ENCODE data around the gene SPEM2.
A peak's percentile ranks its signal among the peaks of the same experiment; 100 is the strongest.

The SPEM2 gene

DNA sequence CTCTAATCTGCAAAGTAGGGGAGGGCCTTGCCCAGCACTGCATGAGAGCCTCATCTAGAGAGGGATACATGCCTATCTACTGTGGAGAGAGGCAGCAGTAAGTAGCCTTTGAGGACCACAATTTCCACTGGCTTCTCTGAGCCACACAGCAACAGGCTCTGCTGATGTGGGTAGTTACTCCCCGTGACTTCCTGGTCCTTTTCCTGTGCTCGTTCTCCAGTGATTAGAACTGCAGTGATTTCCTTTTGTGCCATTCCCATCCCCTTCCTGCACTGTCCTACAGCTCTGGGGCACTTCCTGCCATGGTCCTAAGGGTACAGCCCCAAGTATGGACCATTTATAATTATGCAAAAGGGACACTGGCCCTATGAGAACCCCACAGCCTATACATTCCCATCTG lies 34.1 kb upstream of the SPEM2 start:
- no peak overlapping the region for H3K9ac ChIP-seq (ENCODE audit: low read length)

GRCh38 chr17:7392696-7393612 lies 32.5 kb upstream of the SPEM2 start:
- DNase-seq (ENCODE audit: low read depth) = no peak
- Histone ChIP-seq H3K27me3 (replicated peaks; ENCODE audit: control insufficient read depth, insufficient read depth, low read length) (no peaks in the 10 kb centered on the region), H3K4me3 (ENCODE audit: low read length) (peak overlapping the region; percentile 91), H3K9me3 (ENCODE audit: control insufficient read depth, low read length) (no peaks in the 10 kb centered on the region), H3K4me1 (ENCODE audit: control insufficient read depth, insufficient read depth, low read length) (peaks cover 3% of the 10 kb centered on the region), H3K36me3 (ENCODE audit: control insufficient read depth, insufficient read depth, low read length, severe bottlenecking) (peaks cover 46% of the 10 kb centered on the region), H3K9ac (ENCODE audit: low read length) (peak overlapping the region; percentile 92)

More for the DNA sequence above, 34.1 kb upstream of the SPEM2 start:
- DNase-seq (ENCODE audit: low read depth) = no peak
- Histone ChIP-seq H3K36me3 (ENCODE audit: control insufficient read depth, insufficient read depth, low read length, severe bottlenecking) (peaks cover 48% of the 10 kb centered on the region), H3K9me3 (ENCODE audit: control insufficient read depth, low read length) (no peaks in the 10 kb centered on the region), H3K4me3 (ENCODE audit: low read length) (no peak overlapping the region), H3K4me1 (ENCODE audit: control insufficient read depth, insufficient read depth, low read length) (peaks cover 3% of the 10 kb centered on the region), H3K27me3 (replicated peaks; ENCODE audit: control insufficient read depth, insufficient read depth, low read length) (no peaks in the 10 kb centered on the region)

GRCh38 chr17:7393613-7394451 lies 31.6 kb upstream of the SPEM2 start:
- H3K9me3 ChIP-seq (ENCODE audit: control insufficient read depth, low read length) = no peaks in the 10 kb centered on the region
- H3K9ac ChIP-seq (ENCODE audit: low read length) = peak overlapping the region; percentile 92
- peaks cover 39% of the 10 kb centered on the region for H3K36me3 ChIP-seq (ENCODE audit: control insufficient read depth, insufficient read depth, low read length, severe bottlenecking)
- H3K27me3 ChIP-seq (replicated peaks; ENCODE audit: control insufficient read depth, insufficient read depth, low read length) = no peaks in the 10 kb centered on the region
- H3K4me3 ChIP-seq (ENCODE audit: low read length) = peak overlapping the region; percentile 91
- H3K4me1 ChIP-seq (ENCODE audit: control insufficient read depth, insufficient read depth, low read length) = peaks cover 3% of the 10 kb centered on the region
- peak; percentile 55 for DNase-seq (ENCODE audit: low read depth)

GRCh38 chr17:7394452-7395191 lies 30.8 kb upstream of the SPEM2 start, which contains the start of gene PLSCR3:
Gene PLSCR3, minus strand, starts transcription at chr17:7394525. Its CDS starts 415 bp downstream, at chr17:7394110.
- Histone ChIP-seq H3K9ac (ENCODE audit: low read length) (peak within 1 kb of the TSS; percentile 92), H3K9me3 (ENCODE audit: control insufficient read depth, low read length) (no peaks in the 10 kb centered on the region), H3K4me1 (ENCODE audit: control insufficient read depth, insufficient read depth, low read length) (peaks cover 3% of the 10 kb centered on the region), H3K36me3 (ENCODE audit: control insufficient read depth, insufficient read depth, low read length, severe bottlenecking) (peaks cover 31% of the 10 kb centered on the region), H3K27me3 (replicated peaks; ENCODE audit: control insufficient read depth, insufficient read depth, low read length) (no peaks in the 10 kb centered on the region), H3K4me3 (ENCODE audit: low read length) (peak within 1 kb of the TSS; percentile 91)
- peak; percentile 91 for DNase-seq (ENCODE audit: low read depth)

GRCh38 chr17:7396147-7396546 lies 29.3 kb upstream of the SPEM2 start:
- no peaks in the 10 kb centered on the region for H3K9me3 ChIP-seq (ENCODE audit: control insufficient read depth, low read length)
- no peak for DNase-seq (ENCODE audit: low read depth)
- no peak overlapping the region for H3K4me3 ChIP-seq (ENCODE audit: low read length)
- no peaks in the 10 kb centered on the region for H3K27me3 ChIP-seq (replicated peaks; ENCODE audit: control insufficient read depth, insufficient read depth, low read length)
- H3K36me3 ChIP-seq (ENCODE audit: control insufficient read depth, insufficient read depth, low read length, severe bottlenecking) = peaks cover 16% of the 10 kb centered on the region
- no peak overlapping the region for H3K9ac ChIP-seq (ENCODE audit: low read length)
- peaks cover 3% of the 10 kb centered on the region for H3K4me1 ChIP-seq (ENCODE audit: control insufficient read depth, insufficient read depth, low read length)

DNA sequence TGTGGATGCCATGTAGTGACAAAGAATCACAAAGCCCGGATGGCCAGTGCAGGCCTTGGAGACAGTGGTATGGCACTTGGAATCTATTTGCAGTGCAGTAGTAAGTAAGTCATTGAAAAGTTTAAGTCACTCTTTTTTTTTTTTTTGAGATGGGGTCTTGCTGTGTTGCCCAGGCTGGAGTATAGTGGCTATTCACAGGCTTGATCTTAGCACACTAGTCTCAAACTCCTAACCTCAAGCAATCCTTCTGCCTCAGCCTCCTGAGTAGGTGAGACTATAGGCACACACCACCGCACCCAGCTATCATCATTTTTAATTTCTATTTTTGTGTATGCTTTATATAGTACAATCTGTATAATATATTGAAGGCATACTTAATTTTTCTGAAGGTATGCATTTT lies 26.8 kb upstream of the SPEM2 start:
- H3K36me3 ChIP-seq (ENCODE audit: control insufficient read depth, insufficient read depth, low read length, severe bottlenecking) = no peaks in the 10 kb centered on the region
- H3K9ac ChIP-seq (ENCODE audit: low read length) = no peak overlapping the region
- H3K27me3 ChIP-seq (replicated peaks; ENCODE audit: control insufficient read depth, insufficient read depth, low read length) = no peaks in the 10 kb centered on the region
- no peak overlapping the region for H3K4me3 ChIP-seq (ENCODE audit: low read length)
- no peaks in the 10 kb centered on the region for H3K9me3 ChIP-seq (ENCODE audit: control insufficient read depth, low read length)
- H3K4me1 ChIP-seq (ENCODE audit: control insufficient read depth, insufficient read depth, low read length) = peaks cover 10% of the 10 kb centered on the region
- DNase-seq (ENCODE audit: low read depth) = no peak

- H3K9me3 ChIP-seq (ENCODE audit: control insufficient read depth, low read length) = no peaks in the 10 kb centered on the region
- H3K4me3 ChIP-seq (ENCODE audit: low read length) = peak overlapping the region; percentile 85
- H3K27me3 ChIP-seq (replicated peaks; ENCODE audit: control insufficient read depth, insufficient read depth, low read length) = no peaks in the 10 kb centered on the region
- peaks cover 13% of the 10 kb centered on the region for H3K4me1 ChIP-seq (ENCODE audit: control insufficient read depth, insufficient read depth, low read length)
- no peaks in the 10 kb centered on the region for H3K36me3 ChIP-seq (ENCODE audit: control insufficient read depth, insufficient read depth, low read length, severe bottlenecking)
- no peak for DNase-seq (ENCODE audit: low read depth)
- peak overlapping the region; percentile 95 for H3K9ac ChIP-seq (ENCODE audit: low read length)
These were observed 22.2 kb upstream of the SPEM2 start for GRCh38 chr17:7403043-7403726.

- Histone ChIP-seq H3K9ac (ENCODE audit: low read length) (peak overlapping the region; percentile 95), H3K9me3 (ENCODE audit: control insufficient read depth, low read length) (no peaks in the 10 kb centered on the region), H3K27me3 (replicated peaks; ENCODE audit: control insufficient read depth, insufficient read depth, low read length) (no peaks in the 10 kb centered on the region), H3K36me3 (ENCODE audit: control insufficient read depth, insufficient read depth, low read length, severe bottlenecking) (peaks cover 2% of the 10 kb centered on the region), H3K4me3 (ENCODE audit: low read length) (peak overlapping the region; percentile 85), H3K4me1 (ENCODE audit: control insufficient read depth, insufficient read depth, low read length) (peaks cover 13% of the 10 kb centered on the region)
- DNase-seq (ENCODE audit: low read depth) = no peak
These were observed 21.8 kb upstream of the SPEM2 start for GRCh38 chr17:7403727-7403976.

DNA sequence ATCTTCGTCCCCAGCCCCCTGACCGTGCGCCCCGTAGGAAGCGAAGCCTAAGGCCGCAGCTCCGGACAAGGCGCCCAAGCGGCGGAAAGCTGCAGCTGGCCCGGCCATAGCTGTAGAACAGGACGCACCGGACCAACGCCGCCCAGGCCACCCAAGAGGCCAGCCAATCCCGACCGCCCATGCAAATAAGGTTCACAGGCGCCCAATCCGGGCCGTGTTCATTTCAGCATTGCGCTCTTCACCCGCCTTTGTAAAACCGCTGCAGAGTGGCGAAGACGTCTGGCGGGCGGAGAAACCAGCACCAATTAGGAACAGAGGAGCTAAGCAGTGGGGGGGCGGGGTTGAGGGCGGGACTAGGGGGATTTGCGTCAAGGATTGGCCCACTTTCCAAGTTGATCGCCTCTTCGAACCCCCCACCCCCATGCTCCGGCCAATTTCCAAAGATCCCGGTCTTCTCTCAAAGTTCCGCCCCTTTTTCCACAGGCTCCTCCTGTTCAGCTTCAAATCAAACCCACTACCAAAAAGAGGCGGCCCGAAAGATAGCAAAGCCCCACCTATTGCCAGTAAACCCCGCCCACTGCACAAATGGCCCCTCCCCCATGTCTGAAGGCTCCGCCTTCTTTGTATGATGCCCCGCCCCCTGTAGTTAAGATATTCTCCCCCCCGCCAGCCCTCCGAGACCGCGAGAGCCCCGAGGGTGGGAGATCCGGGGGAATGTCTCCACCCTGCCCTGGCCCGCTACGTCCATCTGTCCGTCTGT lies 21.3 kb upstream of the SPEM2 start, which contains the start of gene TMEM256:
Gene TMEM256, minus strand, starts transcription at position 121 of the 760 bp plus-strand sequence. Its CDS starts 13 bp downstream, at position 108.
- peak within 1 kb of the TSS; percentile 85 for H3K4me3 ChIP-seq (ENCODE audit: low read length)
- H3K27me3 ChIP-seq (replicated peaks; ENCODE audit: control insufficient read depth, insufficient read depth, low read length) = no peaks in the 10 kb centered on the region
- peaks cover 13% of the 10 kb centered on the region for H3K4me1 ChIP-seq (ENCODE audit: control insufficient read depth, insufficient read depth, low read length)
- peak; percentile 100 for DNase-seq (ENCODE audit: low read depth)
- peak within 1 kb of the TSS; percentile 95 for H3K9ac ChIP-seq (ENCODE audit: low read length)
- peaks cover 7% of the 10 kb centered on the region for H3K36me3 ChIP-seq (ENCODE audit: control insufficient read depth, insufficient read depth, low read length, severe bottlenecking)
- H3K9me3 ChIP-seq (ENCODE audit: control insufficient read depth, low read length) = no peaks in the 10 kb centered on the region

DNA sequence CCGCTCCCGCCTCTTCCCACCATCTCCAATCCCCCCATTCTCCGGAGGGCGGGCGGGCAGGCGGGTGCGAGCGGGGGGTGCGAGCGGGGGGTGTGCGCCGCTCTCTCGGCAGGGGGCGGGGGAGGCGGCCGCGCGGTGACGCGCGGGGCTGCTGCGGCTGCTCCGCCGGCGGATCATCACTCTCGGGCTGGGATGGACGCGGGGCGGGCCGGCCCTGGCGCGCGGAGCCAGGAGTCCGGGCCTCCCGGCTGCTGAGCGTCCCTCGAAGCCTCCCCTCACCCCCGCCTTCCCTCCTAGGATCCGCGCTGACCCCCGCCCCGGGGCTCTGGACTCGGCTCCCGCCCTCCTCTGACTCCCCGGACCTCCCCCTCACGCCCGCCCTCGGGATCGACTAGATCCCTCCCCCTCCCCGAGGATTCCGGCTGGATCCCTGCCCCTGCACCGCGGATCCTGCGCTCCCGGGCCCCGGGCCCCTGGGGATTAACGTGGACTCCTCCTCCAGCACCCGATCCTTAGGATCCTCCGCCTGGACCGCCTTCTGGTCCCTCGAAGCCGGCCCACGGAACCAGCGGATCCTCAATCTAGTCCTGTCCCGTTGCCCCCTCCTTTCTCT lies 20.6 kb upstream of the SPEM2 start:
- Histone ChIP-seq H3K27me3 (replicated peaks; ENCODE audit: control insufficient read depth, insufficient read depth, low read length) (no peaks in the 10 kb centered on the region), H3K9ac (ENCODE audit: low read length) (peak overlapping the region; percentile 82), H3K9me3 (ENCODE audit: control insufficient read depth, low read length) (no peaks in the 10 kb centered on the region), H3K36me3 (ENCODE audit: control insufficient read depth, insufficient read depth, low read length, severe bottlenecking) (peaks cover 14% of the 10 kb centered on the region), H3K4me1 (ENCODE audit: control insufficient read depth, insufficient read depth, low read length) (peaks cover 13% of the 10 kb centered on the region), H3K4me3 (ENCODE audit: low read length) (peak overlapping the region; percentile 84)
- DNase-seq (ENCODE audit: low read depth) = no peak

Data from adipocyte (in vitro differentiated cells).